ENCODE data around the gene ACTR3. TPM values are rescaled to one million over a fixed set of nuclear protein-coding genes. Genes with fewer than 3 reads are reported as not detected.

The ACTR3 gene
- total and polyA plus RNA-seq, 2 donors from 2014 or later = 69.3 to 265 TPM

DNA sequence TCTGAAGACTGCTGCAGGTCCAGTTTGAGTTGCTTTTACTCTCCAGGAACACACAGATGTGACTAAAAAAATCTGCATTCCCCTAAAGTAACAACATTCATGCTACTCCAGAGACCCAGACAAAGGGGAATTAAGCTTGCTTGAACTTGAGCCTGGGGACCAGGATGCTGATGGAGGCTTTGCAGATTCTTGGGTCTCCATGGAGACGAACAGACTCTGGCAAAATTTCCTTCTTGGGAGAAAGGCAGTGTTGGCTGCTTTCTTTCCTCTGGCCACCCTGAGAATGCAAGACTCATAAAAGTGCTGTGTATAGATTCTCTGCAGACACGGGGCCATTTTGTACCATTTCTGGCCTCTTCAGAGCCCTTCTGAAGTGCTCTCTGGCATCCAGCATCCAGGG lies 112.0 kb downstream of the ACTR3 start:
- intact Hi-C loops (cut with DNase I) = no loop called here
- no peak for FAIRE-seq
- TF ChIP-seq, protein P1, sequence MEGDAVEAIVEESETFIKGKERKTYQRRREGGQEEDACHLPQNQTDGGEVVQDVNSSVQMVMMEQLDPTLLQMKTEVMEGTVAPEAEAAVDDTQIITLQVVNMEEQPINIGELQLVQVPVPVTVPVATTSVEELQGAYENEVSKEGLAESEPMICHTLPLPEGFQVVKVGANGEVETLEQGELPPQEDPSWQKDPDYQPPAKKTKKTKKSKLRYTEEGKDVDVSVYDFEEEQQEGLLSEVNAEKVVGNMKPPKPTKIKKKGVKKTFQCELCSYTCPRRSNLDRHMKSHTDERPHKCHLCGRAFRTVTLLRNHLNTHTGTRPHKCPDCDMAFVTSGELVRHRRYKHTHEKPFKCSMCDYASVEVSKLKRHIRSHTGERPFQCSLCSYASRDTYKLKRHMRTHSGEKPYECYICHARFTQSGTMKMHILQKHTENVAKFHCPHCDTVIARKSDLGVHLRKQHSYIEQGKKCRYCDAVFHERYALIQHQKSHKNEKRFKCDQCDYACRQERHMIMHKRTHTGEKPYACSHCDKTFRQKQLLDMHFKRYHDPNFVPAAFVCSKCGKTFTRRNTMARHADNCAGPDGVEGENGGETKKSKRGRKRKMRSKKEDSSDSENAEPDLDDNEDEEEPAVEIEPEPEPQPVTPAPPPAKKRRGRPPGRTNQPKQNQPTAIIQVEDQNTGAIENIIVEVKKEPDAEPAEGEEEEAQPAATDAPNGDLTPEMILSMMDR (IDR thresholded peaks at IDR 0.05; ENCODE audit: borderline replicate concordance, extremely low read depth, insufficient read depth) = no peak

DNA sequence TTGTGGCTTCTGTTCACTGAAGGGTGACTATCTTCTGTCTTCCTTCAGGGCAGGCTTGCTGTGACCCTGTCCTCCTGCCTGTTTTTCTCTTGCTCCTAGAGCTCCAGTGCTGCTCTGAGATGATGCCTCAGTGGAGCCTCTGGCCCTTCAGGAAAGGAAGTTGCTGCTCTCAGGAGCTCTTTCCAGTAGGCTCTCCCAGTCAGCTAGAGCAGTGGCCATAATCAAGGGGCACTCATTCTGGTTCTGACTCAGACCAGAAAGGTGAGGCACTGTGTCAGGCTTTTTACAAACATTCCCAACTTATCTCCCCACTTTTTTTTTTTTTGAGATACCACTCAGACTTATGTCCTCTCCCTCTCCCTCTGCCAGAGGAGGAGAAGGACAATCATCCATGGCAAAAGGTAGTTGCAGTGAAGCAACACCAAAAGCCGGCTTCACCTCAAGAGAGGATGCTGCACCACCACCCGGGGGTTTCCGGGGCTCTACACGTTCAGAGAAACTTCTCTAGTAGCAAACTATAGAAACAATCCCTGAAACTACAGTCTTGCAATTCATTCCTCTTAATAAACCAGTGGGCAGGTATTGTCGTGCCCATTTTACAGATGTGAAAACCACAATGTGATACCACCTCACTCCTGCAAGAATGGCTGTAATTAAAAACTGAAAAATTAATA lies 115.4 kb downstream of the ACTR3 start:
- TF ChIP-seq, protein P1 (IDR thresholded peaks at IDR 0.05; ENCODE audit: borderline replicate concordance, extremely low read depth, insufficient read depth) = no peak
- Histone ChIP-seq H3K9ac (ENCODE audit: low read length in 3 of 3) (no peak overlapping the region), H3K27me3 (ENCODE audit: control insufficient read depth, insufficient read depth, low read length) (no peaks in the 10 kb centered on the region), H3K4me3 (ENCODE audit: low read length in 3 of 3) (no peak overlapping the region), H3K36me3 (ENCODE audit: control insufficient read depth in 2 of 3, insufficient read depth in 3 of 3, low read length in 3 of 3) (no peaks in the 10 kb centered on the region), H3K4me1 (ENCODE audit: control insufficient read depth in 2 of 3, insufficient read depth in 2 of 3, low read depth in 1 of 3, low read length in 3 of 3) (no peaks in the 10 kb centered on the region), H3K9me3 (ENCODE audit: control insufficient read depth in 2 of 3, insufficient read depth in 1 of 3, low read length in 3 of 3) (no peaks in the 10 kb centered on the region), H3K27ac (ENCODE audit: low read depth in 2 of 2, low read length in 2 of 2) (no peak overlapping the region)
- intact Hi-C loops (cut with DNase I) = no loop called here
- FAIRE-seq = no peak
- DNase-seq = no peak

More for the DNA sequence above, 112.0 kb downstream of the ACTR3 start:
- Histone ChIP-seq H3K27ac (ENCODE audit: low read depth in 2 of 2, low read length in 2 of 2) (no peak overlapping the region), H3K36me3 (ENCODE audit: control insufficient read depth in 2 of 3, insufficient read depth in 3 of 3, low read length in 3 of 3) (no peaks in the 10 kb centered on the region), H3K9me3 (ENCODE audit: control insufficient read depth in 2 of 3, insufficient read depth in 1 of 3, low read length in 3 of 3) (no peaks in the 10 kb centered on the region), H3K4me1 (ENCODE audit: control insufficient read depth in 2 of 3, insufficient read depth in 2 of 3, low read depth in 1 of 3, low read length in 3 of 3) (no peaks in the 10 kb centered on the region), H3K4me3 (ENCODE audit: low read length in 3 of 3) (no peak overlapping the region), H3K9ac (ENCODE audit: low read length in 3 of 3) (no peak overlapping the region), H3K27me3 (ENCODE audit: control insufficient read depth, insufficient read depth, low read length) (no peaks in the 10 kb centered on the region)
- DNase-seq = no peak

DNA sequence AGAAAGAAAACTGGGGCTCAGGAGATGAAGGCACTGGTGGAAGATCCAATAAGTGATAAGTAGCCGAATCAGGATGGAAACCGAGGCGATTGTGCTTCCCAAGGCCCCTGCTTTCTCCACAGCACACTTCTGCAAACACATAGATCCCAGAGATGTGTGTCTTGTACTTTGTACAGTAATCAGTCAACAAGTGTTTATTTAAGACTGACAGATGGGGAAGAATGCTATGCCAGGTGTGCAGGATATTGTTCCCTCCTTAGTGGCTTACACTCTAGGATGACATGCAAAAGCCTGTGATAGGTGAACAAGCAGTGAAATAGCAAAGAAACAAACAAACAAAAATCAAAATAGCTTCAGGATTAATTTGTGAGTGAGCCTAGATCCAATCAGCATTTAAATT lies 116.6 kb downstream of the ACTR3 start:
- no peak for FAIRE-seq
- H3K27ac ChIP-seq (ENCODE audit: low read depth in 2 of 2, low read length in 2 of 2) = no peak overlapping the region
- H3K4me3 ChIP-seq (ENCODE audit: low read length in 3 of 3) = no peak overlapping the region
- no peak overlapping the region for H3K9ac ChIP-seq (ENCODE audit: low read length in 3 of 3)
- H3K36me3 ChIP-seq (ENCODE audit: control insufficient read depth in 2 of 3, insufficient read depth in 3 of 3, low read length in 3 of 3) = no peaks in the 10 kb centered on the region
- intact Hi-C loops (cut with DNase I) = no loop called here
- H3K9me3 ChIP-seq (ENCODE audit: control insufficient read depth in 2 of 3, insufficient read depth in 1 of 3, low read length in 3 of 3) = no peaks in the 10 kb centered on the region
- H3K4me1 ChIP-seq (ENCODE audit: control insufficient read depth in 2 of 3, insufficient read depth in 2 of 3, low read depth in 1 of 3, low read length in 3 of 3) = no peaks in the 10 kb centered on the region
- TF ChIP-seq, protein P1 (IDR thresholded peaks at IDR 0.05; ENCODE audit: borderline replicate concordance, extremely low read depth, insufficient read depth) = no peak
- no peaks in the 10 kb centered on the region for H3K27me3 ChIP-seq (ENCODE audit: control insufficient read depth, insufficient read depth, low read length)
- DNase-seq = no peak

DNA sequence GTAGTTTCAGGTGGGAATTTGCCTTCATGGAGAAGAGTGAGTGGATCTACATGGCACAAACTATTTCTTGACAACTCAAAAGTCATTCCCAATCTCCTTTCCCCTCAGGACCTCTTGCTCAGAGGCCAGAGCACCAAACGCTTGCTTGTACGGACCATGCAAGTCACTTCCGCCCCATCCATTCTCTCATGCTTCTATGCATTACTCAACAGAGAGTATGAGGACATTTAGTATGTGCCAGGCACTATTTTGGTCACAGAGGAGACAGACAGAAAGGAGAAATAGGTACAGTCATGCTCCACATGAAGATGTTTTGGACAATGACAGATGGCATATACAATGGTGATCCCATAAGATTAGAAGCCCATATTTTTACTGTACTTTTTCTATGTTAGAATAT lies 117.5 kb downstream of the ACTR3 start:
- H3K27ac ChIP-seq (ENCODE audit: low read depth in 2 of 2, low read length in 2 of 2) = no peak overlapping the region
- H3K9me3 ChIP-seq (ENCODE audit: control insufficient read depth in 2 of 3, insufficient read depth in 1 of 3, low read length in 3 of 3) = no peaks in the 10 kb centered on the region
- no peaks in the 10 kb centered on the region for H3K27me3 ChIP-seq (ENCODE audit: control insufficient read depth, insufficient read depth, low read length)
- H3K4me3 ChIP-seq (ENCODE audit: low read length in 3 of 3) = no peak overlapping the region
- H3K9ac ChIP-seq (ENCODE audit: low read length in 3 of 3) = no peak overlapping the region
- TF ChIP-seq, protein P1 (IDR thresholded peaks at IDR 0.05; ENCODE audit: borderline replicate concordance, extremely low read depth, insufficient read depth) = no peak
- DNase-seq (no peak), FAIRE-seq (no peak)
- H3K4me1 ChIP-seq (ENCODE audit: control insufficient read depth in 2 of 3, insufficient read depth in 2 of 3, low read depth in 1 of 3, low read length in 3 of 3) = no peaks in the 10 kb centered on the region
- H3K36me3 ChIP-seq (ENCODE audit: control insufficient read depth in 2 of 3, insufficient read depth in 3 of 3, low read length in 3 of 3) = no peaks in the 10 kb centered on the region
- intact Hi-C loops (cut with DNase I) = no loop called here
